ENCODE measurements around the gene CFDP1.
"Not testable (repeated sequence)": the region's sequence is repeated elsewhere in the genome, so short reads cannot be mapped to it uniquely, and the experiment has no call there.

The CFDP1 gene

DNA sequence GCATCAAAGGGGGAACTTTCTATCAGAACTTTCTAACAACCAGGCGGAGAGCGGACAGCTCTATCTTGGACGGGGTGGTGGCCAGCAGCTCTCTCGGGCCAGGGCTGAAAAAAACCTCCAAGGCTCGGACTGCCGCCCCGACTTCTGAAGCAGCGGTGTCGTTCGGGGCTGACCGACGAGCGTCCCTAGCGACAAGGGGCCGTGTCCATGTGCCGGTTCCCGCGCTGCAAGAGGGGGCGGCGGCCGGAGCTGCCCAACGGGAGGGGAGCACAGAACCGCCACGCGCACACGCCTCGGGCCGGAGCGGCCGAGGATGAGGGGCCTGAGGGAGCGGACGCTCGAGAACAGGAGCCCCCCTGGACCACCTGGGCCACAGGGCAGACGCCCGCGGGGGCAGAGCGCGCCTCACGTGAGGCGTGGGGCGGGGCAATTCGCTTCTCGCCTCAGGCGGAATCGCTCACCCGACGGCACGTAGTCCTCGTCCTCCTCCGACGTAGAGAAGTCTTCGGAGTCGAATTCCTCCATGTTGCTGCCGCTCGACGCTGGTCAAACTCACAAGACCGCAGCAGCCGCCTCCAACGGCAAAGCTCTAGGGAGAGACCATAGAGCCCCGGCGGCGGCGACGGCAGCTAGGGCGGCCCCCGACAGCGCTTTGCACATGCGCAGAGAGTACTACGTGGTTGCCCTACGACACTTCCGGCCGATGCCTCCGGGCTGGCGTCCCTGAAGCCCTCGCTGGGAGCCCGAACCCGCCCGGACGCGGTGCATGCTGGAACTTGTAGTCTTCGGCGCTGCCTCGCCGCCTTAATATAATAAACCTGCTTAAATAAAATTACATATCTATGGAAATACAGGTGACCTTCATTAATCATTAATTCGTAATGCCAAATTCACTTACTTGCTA lies at the start of gene CFDP1:
Gene CFDP1, minus strand, starts transcription at position 676 of the 904 bp plus-strand sequence. Its CDS starts 151 bp downstream, at position 525.
- DNase-seq (ENCODE audit: low read depth in 2 of 2) = peak; percentile 85 to 89

GRCh38 chr16:75482434-75483205 lies 49.3 kb upstream of the CFDP1 start:
- DNase-seq (ENCODE audit: low read depth in 2 of 2) = no peak

- DNase-seq (ENCODE audit: low read depth in 2 of 2) = no peak
These were observed 48.2 kb upstream of the CFDP1 start for GRCh38 chr16:75481475-75481874.

DNA sequence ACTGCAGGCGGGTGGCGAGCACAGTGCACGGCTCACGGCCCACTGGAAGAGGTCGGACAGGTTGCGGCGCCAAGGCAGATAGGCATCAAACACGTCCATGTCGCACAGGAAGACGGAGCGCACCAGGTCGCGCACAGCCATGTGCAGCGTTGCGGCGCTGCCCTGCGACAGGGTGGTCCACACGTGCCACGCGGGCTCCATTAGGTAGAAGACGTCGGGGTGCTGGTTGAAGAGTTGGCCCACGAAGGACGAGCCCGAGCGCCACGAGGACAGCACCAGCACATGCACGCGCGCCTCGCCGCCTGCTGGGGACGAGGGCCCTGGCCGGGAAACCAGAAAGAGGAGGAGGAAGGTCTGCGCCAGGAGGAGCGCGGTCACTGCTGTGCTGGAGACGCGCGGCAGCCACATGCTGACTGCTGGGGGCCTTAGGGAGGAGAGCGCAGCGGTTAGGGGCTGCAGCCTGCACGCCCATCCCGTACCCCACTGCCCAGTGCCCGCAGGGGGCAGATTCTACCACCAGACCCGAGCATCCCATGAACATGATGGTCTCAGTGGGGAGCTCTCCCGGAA lies 46.2 kb upstream of the CFDP1 start:
- DNase-seq (ENCODE audit: low read depth in 2 of 2) = no peak

DNA sequence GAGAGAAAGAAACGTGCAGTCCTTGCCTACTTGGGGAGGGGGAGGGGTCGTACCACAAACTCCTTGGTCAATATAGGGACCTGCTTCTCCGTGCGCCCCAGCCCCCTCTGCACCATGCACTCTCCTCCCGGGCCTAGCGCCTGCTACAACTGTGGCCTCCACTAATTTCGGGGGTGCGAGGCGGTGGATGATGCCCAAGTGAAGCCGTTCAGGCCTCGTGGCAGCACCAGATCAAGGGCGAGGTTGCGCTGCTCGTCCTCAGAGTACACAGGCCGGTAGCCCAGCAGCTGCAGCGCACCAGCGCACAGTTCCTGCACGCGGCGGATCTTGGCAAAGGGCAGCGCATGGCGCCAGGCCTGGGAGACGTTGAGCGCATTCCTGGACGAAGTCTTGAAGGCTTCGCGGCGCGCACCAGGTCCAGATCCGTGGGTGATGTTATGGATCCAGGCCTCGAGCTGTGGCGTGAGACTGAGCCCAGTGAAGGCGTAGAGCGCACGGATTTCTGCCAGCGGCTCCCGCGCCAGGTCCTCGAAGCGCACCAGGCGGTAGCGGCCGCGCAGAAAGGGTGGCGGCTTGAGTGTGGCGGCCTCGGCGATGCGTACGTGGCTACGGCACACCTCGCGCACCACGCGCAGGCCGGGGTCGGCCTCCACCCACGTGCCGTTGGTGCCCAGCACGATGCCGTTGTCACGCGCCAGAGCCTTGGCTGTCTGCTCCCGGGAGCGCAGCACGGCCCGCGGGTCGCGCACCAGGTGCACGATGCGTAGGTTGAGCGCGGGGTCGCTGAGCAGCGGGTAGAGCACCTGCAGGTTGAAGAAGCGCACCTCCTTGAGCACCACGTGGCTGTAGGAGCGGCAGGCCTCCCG lies 45.4 kb upstream of the CFDP1 start:
- no peak for DNase-seq (ENCODE audit: low read depth in 2 of 2)

DNA sequence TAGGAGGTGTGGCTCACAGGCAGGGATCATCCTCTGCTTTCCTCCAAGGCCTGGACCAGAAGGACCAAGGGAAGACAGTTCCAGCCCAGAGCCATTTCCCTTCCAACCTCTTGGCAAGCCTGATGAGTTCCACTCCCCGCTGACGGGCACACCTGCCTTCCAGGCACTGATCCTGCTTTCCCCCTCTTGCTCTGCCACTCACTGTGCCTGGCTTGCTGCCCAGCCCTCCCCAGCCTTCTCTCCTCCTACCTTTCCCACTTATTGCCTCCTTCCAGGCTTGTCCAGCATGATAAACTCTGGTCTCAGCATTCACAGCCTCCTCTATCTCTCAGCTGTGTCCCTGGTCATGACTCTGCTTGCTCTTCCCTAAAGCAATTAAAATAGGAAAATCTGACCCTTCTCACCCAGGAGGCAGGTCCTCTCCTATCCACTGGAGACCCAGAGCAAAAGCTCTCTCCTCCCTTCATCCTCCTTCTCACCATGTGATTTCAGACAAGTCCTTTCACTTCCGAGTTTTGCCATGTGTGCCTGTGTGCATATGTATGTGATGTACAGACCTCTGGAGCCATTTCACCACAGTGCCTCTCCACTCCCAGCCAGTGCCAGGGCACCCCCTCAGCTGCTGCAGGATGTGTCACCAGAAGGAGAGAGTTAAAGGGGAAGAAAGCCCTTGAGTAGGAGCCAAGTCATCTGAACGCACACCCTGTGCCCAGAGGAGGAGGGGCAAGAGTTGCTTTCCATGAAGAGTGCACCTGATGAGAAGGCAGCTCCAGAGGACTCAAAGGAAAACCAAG lies 44.6 kb upstream of the CFDP1 start:
- no peak for DNase-seq (ENCODE audit: low read depth in 2 of 2)

- DNase-seq (ENCODE audit: low read depth in 2 of 2) = no peak
These were observed 43.5 kb upstream of the CFDP1 start for GRCh38 chr16:75476817-75477216.

DNA sequence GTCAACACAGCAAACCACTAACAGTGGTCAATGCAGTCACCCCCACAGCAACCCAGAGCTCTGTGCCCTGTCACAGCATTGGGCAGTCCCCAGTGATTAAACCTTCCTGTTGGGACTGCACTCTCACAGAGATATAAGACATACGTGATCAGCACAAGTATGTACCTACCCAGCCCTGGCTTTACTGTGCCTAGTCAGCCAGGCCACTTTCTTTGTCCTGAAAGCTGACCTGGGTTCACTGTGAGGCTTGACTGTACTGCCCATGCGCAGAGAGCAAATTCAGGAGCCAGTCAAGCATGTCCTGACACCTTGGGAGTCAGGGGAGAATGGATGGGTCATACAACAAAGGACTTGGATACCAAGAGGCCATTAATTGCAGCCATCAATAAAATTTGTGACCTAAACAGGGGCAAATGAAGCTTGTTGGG lies 42.1 kb upstream of the CFDP1 start:
- no peak for DNase-seq (ENCODE audit: low read depth in 2 of 2)

GRCh38 chr16:75472908-75473877 lies 39.9 kb upstream of the CFDP1 start:
- DNase-seq (ENCODE audit: low read depth in 2 of 2) = no peak

- DNase-seq (ENCODE audit: low read depth in 2 of 2) = peak; percentile 20 to 23
These were observed 38.7 kb upstream of the CFDP1 start for GRCh38 chr16:75471723-75472633.

DNA sequence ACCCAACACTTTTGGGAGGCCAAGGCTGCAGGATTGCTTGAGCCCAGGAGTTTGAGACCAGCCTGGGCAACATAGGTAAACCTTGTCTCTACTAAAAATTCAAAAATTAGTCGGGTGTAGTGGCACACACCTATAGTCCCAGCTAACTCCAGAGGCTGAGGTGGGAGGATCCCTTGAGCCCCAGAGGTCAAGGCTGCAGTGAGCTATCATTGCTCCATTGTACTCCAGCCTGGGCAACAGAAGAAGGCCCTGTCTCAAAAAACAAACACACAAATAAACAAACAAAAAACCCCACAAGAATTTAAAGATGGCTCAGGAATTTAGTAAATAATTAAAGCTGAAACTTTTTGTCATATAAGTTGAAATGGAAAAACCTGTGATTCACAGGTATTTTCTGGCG lies 33.5 kb upstream of the CFDP1 start:
- no peak for DNase-seq (ENCODE audit: low read depth in 2 of 2)

- DNase-seq (ENCODE audit: low read depth in 2 of 2) = peak; percentile 97
These were observed 31.0 kb upstream of the CFDP1 start, which contains the start of gene TMEM170A for GRCh38 chr16:75464122-75464918. Gene TMEM170A (minus strand): TSS chr16:75464689. CDS start chr16:75464600, 89 bp downstream.

- not testable (repeated sequence) for DNase-seq (ENCODE audit: low read depth in 2 of 2)
These were observed 30.3 kb upstream of the CFDP1 start for GRCh38 chr16:75463389-75464121.

DNA sequence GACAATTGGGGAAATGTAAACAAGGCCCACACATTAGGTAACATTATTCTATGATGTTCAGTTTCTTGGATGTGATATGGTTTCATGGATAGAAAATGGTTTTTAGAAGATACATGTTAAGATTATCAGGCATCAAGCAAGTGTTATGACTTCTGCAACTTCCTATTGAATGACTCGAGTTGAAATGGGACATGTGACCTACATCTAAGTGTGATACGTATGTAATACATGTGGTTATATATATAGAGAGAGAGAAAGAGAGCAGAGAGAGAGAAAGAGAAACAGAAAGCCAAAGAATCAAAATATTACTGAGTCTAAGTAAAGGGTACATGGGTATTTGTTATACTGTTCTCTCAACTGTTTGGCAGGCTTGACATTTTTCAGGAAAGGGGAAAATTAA lies 29.5 kb upstream of the CFDP1 start:
- DNase-seq (ENCODE audit: low read depth in 2 of 2) = no peak

DNA sequence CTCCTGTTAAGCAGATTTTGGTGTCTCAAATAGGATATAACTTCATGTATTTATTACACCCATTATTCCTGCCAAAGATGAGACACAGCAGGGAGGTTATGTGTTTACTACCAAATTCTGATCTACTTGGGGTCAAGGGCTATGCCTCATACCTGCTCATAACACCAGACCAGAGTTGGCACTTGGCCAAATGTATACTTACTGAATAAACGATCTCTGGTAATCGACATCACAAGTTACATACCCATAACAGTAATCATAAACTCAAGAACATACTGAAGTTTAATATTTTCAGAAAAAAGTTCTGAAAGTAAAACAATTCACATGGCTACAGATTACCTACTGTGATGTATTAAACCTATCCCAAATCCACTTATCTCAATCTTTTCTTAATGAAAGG lies 28.3 kb upstream of the CFDP1 start:
- DNase-seq (ENCODE audit: low read depth in 2 of 2) = no peak

DNA sequence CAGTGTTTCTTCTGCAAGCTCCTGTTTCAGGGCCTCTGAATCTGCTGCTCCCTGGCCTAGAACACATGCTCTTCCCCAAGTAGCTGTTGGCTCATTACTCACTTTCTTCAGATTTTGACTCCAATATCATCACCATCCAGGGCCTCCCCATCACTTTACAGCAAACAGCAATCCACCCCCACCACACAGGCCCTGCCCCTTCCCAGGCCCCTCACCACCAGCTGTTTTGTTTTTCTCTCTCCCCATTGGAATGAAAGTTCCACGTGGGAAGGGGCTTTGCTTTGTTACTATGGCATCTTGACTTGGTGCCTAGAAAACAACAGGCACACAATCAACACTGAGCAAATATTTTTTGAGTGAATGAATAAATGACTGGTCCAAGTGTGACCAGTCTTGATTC lies 27.1 kb upstream of the CFDP1 start:
- DNase-seq (ENCODE audit: low read depth in 2 of 2) = no peak

DNA sequence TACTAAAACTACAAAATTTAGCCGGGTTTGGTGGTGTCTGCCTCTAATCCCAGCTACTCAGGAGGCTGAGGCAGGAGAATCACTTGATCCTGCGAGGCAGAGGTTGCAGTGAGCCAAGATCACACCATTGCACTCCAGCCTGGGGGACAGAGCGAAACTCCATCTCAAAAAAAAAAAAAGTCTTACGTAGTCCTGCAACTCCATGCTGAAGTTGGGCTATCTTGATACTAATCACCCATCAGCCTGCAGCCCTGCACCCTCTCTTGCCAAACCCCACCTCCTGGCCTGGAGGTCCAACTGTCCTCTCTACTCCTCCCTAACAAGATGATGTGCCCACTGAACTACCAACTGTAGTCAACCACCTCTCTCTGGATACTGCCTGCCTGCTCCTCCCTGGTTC lies 26.4 kb upstream of the CFDP1 start:
- no peak for DNase-seq (ENCODE audit: low read depth in 2 of 2)
